ENCODE data around the gene DCN. TPM values are rescaled to one million over a fixed set of nuclear protein-coding genes. Genes with fewer than 3 reads are reported as not detected.

Gene DCN
- total RNA-seq, 4 donors from 2014 or later = 1,699 to 4,675 (median 2,258) TPM

- TF ChIP-seq, protein P1, sequence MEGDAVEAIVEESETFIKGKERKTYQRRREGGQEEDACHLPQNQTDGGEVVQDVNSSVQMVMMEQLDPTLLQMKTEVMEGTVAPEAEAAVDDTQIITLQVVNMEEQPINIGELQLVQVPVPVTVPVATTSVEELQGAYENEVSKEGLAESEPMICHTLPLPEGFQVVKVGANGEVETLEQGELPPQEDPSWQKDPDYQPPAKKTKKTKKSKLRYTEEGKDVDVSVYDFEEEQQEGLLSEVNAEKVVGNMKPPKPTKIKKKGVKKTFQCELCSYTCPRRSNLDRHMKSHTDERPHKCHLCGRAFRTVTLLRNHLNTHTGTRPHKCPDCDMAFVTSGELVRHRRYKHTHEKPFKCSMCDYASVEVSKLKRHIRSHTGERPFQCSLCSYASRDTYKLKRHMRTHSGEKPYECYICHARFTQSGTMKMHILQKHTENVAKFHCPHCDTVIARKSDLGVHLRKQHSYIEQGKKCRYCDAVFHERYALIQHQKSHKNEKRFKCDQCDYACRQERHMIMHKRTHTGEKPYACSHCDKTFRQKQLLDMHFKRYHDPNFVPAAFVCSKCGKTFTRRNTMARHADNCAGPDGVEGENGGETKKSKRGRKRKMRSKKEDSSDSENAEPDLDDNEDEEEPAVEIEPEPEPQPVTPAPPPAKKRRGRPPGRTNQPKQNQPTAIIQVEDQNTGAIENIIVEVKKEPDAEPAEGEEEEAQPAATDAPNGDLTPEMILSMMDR (IDR thresholded peaks at IDR 0.05) = no peak
- no peak for TF ChIP-seq POLR2A (IDR thresholded peaks at IDR 0.05)
- Histone ChIP-seq H3K36me3 (no peaks in the 10 kb centered on the region), H3K4me1 (no peaks in the 10 kb centered on the region), H3K27ac (peak overlapping the region in 1 of 2 donors; percentile 13), H3K27me3 (no peaks in the 10 kb centered on the region), H3K9me3 (no peaks in the 10 kb centered on the region), H3K4me3 (no peak overlapping the region)
- DNase-seq = no peak
- intact Hi-C loops (cut with DNase I; ENCODE audit: low total_unique reads) = no loop called here
Measured at GRCh38 chr12:91222746-91223145, 40.1 kb upstream of the DCN start.

GRCh38 chr12:91219919-91220318 lies 37.3 kb upstream of the DCN start:
- no peaks in the 10 kb centered on the region for H3K27me3 ChIP-seq
- H3K4me1 ChIP-seq = no peaks in the 10 kb centered on the region
- H3K36me3 ChIP-seq = no peaks in the 10 kb centered on the region
- H3K4me3 ChIP-seq = no peak overlapping the region
- H3K27ac ChIP-seq = no peak overlapping the region
- TF ChIP-seq POLR2A (IDR thresholded peaks at IDR 0.05) = no peak
- TF ChIP-seq, protein P1 (IDR thresholded peaks at IDR 0.05) = no peak
- DNase-seq = no peak
- H3K9me3 ChIP-seq = no peaks in the 10 kb centered on the region
- intact Hi-C loops (cut with DNase I; ENCODE audit: low total_unique reads) = no loop called here

DNA sequence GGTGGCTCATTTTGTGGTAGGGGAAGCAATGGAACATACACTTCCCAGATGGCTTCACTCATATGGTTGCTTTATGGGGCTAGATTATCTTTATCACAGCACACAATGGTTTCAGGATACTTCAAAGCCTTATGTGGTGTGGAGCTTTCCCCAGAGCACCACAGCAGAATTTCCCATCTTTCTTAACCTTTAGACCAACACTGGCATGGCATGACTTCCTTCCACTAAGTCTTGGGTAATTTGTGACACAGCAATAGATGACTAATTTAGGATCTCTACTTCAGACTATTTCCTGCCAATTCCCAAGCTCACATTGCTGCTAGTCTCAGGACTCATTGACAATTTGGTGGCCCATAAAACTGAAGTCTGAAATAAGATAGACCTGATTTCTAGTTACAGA lies 36.9 kb upstream of the DCN start:
- no peak for DNase-seq
- Histone ChIP-seq H3K4me3 (no peak overlapping the region), H3K27me3 (no peaks in the 10 kb centered on the region), H3K36me3 (no peaks in the 10 kb centered on the region), H3K4me1 (no peaks in the 10 kb centered on the region), H3K9me3 (no peaks in the 10 kb centered on the region), H3K27ac (no peak overlapping the region)
- TF ChIP-seq, protein P1 (IDR thresholded peaks at IDR 0.05) = no peak
- TF ChIP-seq POLR2A (IDR thresholded peaks at IDR 0.05) = no peak
- intact Hi-C loops (cut with DNase I; ENCODE audit: low total_unique reads) = no loop called here

GRCh38 chr12:91216871-91217270 lies 34.3 kb upstream of the DCN start:
- intact Hi-C loops (cut with DNase I; ENCODE audit: low total_unique reads) = no loop called here
- Histone ChIP-seq H3K4me3 (no peak overlapping the region), H3K27me3 (no peaks in the 10 kb centered on the region), H3K9me3 (no peaks in the 10 kb centered on the region), H3K27ac (no peak overlapping the region), H3K36me3 (no peaks in the 10 kb centered on the region), H3K4me1 (no peaks in the 10 kb centered on the region)
- TF ChIP-seq, protein P1 (IDR thresholded peaks at IDR 0.05) = no peak
- TF ChIP-seq POLR2A (IDR thresholded peaks at IDR 0.05) = no peak
- no peak for DNase-seq

DNA sequence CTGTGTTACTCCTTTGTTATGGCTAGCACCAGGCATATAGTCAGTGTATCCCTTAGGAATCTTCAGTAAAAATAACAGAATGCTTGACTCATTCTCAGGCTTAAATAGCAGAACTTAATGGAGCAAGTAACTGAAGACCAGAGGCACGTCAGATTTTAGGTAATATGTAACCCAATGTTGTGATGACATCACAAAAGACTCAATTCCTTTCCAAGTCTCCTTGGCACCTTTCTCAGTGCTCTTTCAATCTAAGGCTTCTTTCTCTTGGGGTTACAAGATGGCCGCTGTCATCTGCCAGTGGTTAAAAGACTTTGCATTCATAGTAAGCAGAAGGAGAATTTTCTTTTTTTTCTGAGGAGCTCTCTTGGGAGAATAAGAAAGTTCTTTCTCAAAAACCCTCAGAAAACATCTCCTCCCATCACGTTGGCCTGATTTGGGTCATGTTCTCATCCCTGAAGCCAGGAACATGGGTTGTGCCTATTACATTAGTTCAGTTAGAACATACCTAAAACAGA lies 33.4 kb upstream of the DCN start:
- no peak for TF ChIP-seq POLR2A (IDR thresholded peaks at IDR 0.05)
- TF ChIP-seq, protein P1 (IDR thresholded peaks at IDR 0.05) = no peak
- no peaks in the 10 kb centered on the region for H3K4me1 ChIP-seq
- H3K27ac ChIP-seq = no peak overlapping the region
- no peaks in the 10 kb centered on the region for H3K27me3 ChIP-seq
- H3K9me3 ChIP-seq = no peaks in the 10 kb centered on the region
- H3K4me3 ChIP-seq = no peak overlapping the region
- H3K36me3 ChIP-seq = no peaks in the 10 kb centered on the region
- DNase-seq = no peak
- intact Hi-C loops (cut with DNase I; ENCODE audit: low total_unique reads) = no loop called here
